GM10266 (cell line): ENCODE results near the gene ENAH.

Experiments
- DNase-seq: peaks from one replicate; pipeline ENCODE4 v3.0.0; 2012; ENCODE audit errors: extremely low spot score
- TF ChIP-seq, protein P1 (sequence below): IDR thresholded peaks from 2 replicates; pipeline ENCODE4 v1.5.1; 2012; ENCODE audit warnings: mild to moderate bottlenecking, low read depth; ENCODE audit not compliant: control insufficient read depth, insufficient read depth; ENCODE audit errors: missing control alignments

The ENAH gene

DNA sequence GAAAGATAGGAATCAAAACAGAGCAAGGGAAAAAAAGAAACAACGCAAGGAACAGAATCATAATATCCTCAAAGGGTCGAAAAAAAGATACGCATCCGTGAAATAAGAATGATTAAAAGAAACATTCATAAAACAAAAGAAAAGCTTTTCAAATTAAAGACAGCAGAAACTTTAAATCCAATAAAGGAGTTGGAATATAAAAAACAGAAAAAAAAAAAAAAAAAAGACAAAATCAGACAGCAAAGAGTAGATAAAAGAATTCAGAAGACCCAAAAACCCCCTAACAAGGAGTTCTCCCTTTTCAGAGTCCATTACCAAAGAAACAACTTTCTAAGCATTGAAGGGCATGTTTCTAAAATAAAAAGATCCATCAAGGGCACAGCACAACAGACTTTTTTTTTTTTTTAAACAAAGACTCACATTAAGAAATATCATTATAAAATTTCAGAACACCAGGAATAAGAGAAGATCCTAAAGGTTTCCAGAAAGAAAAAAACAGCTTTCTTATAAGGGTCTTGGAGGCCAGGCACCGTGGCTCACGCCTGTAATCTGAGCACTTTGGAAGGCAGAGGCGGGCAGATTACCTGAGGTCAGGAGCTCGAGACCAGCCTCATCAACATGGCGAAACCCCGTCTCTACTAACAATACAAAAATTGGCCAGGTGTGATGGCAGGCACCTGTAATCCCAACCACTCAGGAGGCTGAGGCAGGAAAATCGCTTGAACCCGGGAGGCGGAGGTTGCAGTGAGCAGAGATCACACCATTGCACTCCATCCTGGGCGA is 44.7 kb downstream of the ENAH start:
- TF ChIP-seq, protein P1, sequence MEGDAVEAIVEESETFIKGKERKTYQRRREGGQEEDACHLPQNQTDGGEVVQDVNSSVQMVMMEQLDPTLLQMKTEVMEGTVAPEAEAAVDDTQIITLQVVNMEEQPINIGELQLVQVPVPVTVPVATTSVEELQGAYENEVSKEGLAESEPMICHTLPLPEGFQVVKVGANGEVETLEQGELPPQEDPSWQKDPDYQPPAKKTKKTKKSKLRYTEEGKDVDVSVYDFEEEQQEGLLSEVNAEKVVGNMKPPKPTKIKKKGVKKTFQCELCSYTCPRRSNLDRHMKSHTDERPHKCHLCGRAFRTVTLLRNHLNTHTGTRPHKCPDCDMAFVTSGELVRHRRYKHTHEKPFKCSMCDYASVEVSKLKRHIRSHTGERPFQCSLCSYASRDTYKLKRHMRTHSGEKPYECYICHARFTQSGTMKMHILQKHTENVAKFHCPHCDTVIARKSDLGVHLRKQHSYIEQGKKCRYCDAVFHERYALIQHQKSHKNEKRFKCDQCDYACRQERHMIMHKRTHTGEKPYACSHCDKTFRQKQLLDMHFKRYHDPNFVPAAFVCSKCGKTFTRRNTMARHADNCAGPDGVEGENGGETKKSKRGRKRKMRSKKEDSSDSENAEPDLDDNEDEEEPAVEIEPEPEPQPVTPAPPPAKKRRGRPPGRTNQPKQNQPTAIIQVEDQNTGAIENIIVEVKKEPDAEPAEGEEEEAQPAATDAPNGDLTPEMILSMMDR = no peak
- no peak for DNase-seq

DNA sequence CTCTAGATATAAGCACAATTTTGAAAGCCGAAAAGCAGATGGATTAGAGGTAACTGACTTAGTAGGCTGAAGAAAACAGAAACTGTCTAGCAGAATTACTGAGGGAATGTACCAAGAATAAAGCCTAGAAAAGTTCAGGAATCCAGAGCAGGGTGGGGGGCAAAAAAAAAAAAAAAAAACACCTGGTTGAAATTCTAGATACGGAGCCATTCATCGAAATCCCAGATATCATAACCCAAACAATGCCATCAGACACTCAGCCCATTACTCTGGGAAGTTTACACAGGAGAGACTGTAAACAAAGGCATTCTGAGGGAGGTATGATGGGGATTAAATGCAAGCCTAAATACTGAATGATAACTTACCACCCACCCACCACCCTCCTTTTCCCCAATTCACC is 45.6 kb downstream of the ENAH start:
- DNase-seq = no peak
- TF ChIP-seq, protein P1 = no peak

DNA sequence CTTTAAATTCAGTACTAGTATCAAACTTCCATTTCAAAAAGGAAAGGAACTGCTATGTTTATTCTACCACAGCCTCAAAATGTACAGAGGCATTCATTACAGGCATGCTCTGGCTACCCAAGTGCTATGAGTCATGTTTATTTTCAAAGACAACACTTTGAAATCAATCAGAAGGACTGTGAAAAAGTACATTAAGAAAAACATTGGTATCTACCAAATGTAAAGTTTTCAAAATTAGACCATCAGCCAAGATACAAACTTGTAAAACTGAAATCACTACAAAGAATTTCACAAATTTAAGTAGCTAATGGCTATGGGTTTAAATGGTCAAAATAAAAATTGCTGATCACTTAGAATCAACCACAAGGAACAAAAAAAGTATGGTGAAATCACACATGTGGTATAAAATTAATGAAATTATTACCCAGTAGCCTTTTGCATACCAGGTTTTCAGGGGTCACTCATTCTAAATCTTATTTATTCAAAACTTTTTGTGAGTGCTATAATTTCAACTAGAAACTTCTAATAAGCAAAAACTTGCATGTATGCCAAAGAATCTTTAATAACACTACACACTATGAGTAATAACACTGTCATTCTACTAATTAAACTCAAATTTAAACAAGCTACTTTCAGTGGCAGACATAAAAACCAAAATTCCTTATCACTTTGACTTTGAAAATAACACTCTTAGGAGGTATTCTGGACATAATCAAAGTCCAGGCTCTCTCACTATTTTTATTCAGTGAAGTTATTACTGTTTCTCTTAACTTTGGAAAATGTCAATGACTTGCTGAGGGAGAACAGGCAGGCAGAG is 49.2 kb downstream of the ENAH start:
- TF ChIP-seq, protein P1 = no peak
- no peak for DNase-seq

DNA sequence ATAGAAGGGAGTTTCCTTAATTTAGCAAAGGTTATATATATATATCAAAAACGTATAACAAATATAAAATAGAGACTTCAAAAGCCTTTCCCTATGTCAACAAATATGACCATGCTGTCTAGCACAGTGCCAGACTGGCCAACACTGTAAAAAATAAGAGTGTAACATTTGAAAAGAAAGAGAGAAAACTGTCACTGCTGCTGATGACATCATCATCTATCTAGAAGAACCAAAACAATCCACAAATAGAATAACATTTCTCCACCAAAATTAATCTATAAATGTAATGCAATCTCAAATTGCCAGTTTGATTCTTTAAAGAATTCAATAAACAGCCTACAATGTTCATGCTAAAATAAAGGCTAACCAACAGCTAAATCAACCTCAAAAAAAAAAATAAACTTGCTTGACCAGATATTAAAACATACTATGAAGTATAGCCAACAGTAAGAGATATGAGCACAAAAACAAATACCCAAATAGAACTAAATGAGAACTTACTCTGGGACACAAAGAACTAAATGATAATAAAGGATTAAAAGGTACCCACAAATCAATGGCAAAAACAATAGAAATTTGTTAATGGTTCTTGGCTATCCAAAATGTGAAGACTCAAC is 50.2 kb downstream of the ENAH start:
- DNase-seq = no peak
- TF ChIP-seq, protein P1 = no peak

DNA sequence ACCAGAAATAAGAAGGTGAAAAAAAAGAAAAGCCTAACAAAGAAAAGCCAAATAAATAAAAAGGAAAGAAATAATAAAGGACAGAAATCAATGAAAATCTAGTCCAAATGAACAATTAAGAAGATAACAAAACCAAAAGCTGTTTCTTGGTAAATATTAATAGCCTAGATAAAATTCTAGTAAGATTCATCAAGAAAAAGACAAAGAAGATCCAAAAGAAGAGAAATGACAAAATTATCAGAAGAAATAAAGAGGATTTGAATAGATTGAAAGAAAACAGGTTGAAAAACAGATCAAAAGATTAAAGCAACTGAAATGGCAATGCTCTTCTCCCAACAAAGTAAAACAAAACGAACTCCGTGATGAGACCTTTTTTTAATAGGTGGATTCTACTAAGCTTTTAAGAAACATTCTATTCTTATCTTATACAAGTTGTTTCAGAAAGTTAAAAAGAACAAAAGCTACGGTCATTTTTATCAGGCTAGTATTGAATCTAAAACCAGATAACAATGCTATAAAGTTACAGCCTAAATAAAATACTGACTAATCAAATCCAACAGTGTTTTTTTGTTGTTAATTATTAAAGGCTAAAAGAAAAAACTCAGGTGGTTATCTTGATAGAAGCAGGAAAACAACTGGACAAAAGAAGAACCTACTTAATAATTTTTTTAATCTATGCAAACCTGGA is 50.9 kb downstream of the ENAH start:
- TF ChIP-seq, protein P1 = no peak
- DNase-seq = no peak

DNA sequence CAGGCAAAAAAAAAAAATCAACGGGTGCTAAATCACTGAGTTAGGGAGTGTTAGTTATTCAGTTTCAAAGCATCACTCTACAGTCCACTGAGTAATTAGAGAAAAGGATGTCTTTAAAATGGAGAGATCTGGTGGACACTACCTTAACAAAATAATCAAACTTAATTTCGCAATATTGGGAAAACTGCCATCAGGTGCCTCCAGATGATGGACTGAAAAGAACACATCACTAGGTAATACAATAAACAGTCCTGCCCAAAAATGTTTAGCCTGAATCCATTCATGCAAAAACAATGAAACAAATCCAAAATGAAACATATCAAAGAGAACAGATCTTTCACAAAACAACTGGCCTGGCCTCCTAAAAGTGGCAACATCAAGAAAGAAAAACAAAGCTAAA is 54.1 kb downstream of the ENAH start:
- no peak for DNase-seq
- TF ChIP-seq, protein P1 = no peak
